MM.1S (cell line): Measurements from ENCODE around the gene KCNK7.

Source experiments
- DNase-seq: peaks from one replicate; pipeline ENCODE4 v3.0.0-alpha.2; 2015
- H2AFZ ChIP-seq: fragments of 300-600 bp; sonication (generic); 2 replicates; pipeline ENCODE4 v1.6.0; 2016; ENCODE audit warnings: antibody characterized with exemption, low read length
- H3F3A ChIP-seq: fragments of 300-600 bp; sonication (generic); 2 replicates; pipeline ENCODE4 v1.6.1; 2016; ENCODE audit warnings: mild to moderate bottlenecking, antibody characterized with exemption, low read length, moderate library complexity, mixed read lengths; ENCODE audit not compliant: insufficient read depth
- H3K27ac ChIP-seq: fragments of 300-600 bp; sonication (generic); 2 replicates; pipeline ENCODE4 v1.5.1; 2016; ENCODE audit warnings: mild to moderate bottlenecking, low read length
- H3K27me3 ChIP-seq: fragments of 300-600 bp; sonication (generic); replicated peaks from 2 replicates; pipeline ENCODE4 v1.6.0; 2016; ENCODE audit warnings: low read length; ENCODE audit not compliant: insufficient read depth
- H3K36me3 ChIP-seq: fragments of 300-600 bp; sonication (generic); replicated peaks from 2 replicates; pipeline ENCODE4 v1.6.1; 2016; ENCODE audit warnings: mild to moderate bottlenecking, low read length, mixed read lengths; ENCODE audit not compliant: insufficient read depth
- H3K4me1 ChIP-seq: fragments of 300-600 bp; sonication (generic); 2 replicates; pipeline ENCODE4 v1.6.1; 2016; ENCODE audit warnings: low read length, mixed read lengths
- H3K4me2 ChIP-seq: fragments of 300-600 bp; sonication (generic); 2 replicates; pipeline ENCODE4 v1.6.0; 2016; ENCODE audit warnings: low read depth, low read length
- H3K4me3 ChIP-seq: fragments of 300-600 bp; sonication (generic); 2 replicates; pipeline ENCODE4 v1.5.1; 2016; ENCODE audit warnings: low read length, mixed read lengths
- H3K79me2 ChIP-seq: fragments of 300-600 bp; sonication (generic); 2 replicates; pipeline ENCODE4 v1.6.1; 2016; ENCODE audit warnings: mixed run types, low read length, mixed read lengths
- H3K9ac ChIP-seq: fragments of 300-600 bp; sonication (generic); 2 replicates; pipeline ENCODE4 v1.6.1; 2016; ENCODE audit warnings: low read length, mixed read lengths
- H3K9me2 ChIP-seq: fragments of 300-600 bp; sonication (generic); replicated peaks from 2 replicates; pipeline ENCODE4 v1.6.1; 2016; ENCODE audit warnings: mild to moderate bottlenecking, low read length, mixed read lengths; ENCODE audit not compliant: insufficient read depth
- H3K9me3 ChIP-seq: fragments of 300-600 bp; sonication (generic); replicated peaks from 2 replicates; pipeline ENCODE4 v1.6.1; 2016; ENCODE audit warnings: mild to moderate bottlenecking, low read length, mixed read lengths; ENCODE audit not compliant: insufficient read depth
- H4K20me1 ChIP-seq: fragments of 300-600 bp; sonication (generic); 2 replicates; pipeline ENCODE4 v1.6.1; 2016; ENCODE audit warnings: mild to moderate bottlenecking, low read length, moderate library complexity, mixed read lengths; ENCODE audit not compliant: insufficient read depth
- CTCF ChIP-seq: fragments of 300-600 bp; sonication (generic); IDR thresholded peaks from 2 replicates; pipeline ENCODE4 v1.5.1; 2016; ENCODE audit warnings: antibody characterized with exemption, low read length, mixed read lengths
- EZH2 ChIP-seq: fragments of 300-600 bp; sonication (generic); optimal IDR thresholded peaks from 2 replicates; pipeline ENCODE3; 2017; ENCODE audit warnings: low read depth, mild to moderate bottlenecking, antibody characterized with exemption, low read length, mixed read lengths
- EZH2phosphoT487 ChIP-seq: fragments of 300-600 bp; sonication (generic); IDR thresholded peaks from 2 replicates; pipeline ENCODE4 v1.6.1; 2018; ENCODE audit warnings: antibody characterized with exemption, low read length

The KCNK7 gene

GRCh38 chr11:65577756-65578109, 17.9 kb downstream of the KCNK7 start:
- H4K20me1 ChIP-seq, result no peaks in the 10 kb centered on the region
- no peak for DNase-seq
- H2AFZ ChIP-seq, result no peak overlapping the region
- H3F3A ChIP-seq, result peaks cover 26% of the 10 kb centered on the region
- H3K27me3 ChIP-seq, result no peaks in the 10 kb centered on the region
- H3K9me3 ChIP-seq, result no peaks in the 10 kb centered on the region
- H3K4me1 ChIP-seq, result peaks cover 20% of the 10 kb centered on the region
- no peaks in the 10 kb centered on the region for H3K9me2 ChIP-seq
- peak overlapping the region; percentile 98; the same call in 1 of the 2 replicates for H3K4me2 ChIP-seq
- H3K4me3 ChIP-seq, result peak overlapping the region; percentile 91; the same call in 1 of the 2 replicates
- peaks cover 61% of the 10 kb centered on the region for H3K79me2 ChIP-seq
- H3K27ac ChIP-seq, result peak overlapping the region; percentile 63; the same call in 1 of the 2 replicates
- H3K36me3 ChIP-seq, result no peaks in the 10 kb centered on the region
- TF ChIP-seq EZH2, result no peak
- TF ChIP-seq EZH2phosphoT487, result no peak
- TF ChIP-seq CTCF, result no peak
- H3K9ac ChIP-seq, result peak overlapping the region; percentile 87; the same call in 1 of the 2 replicates

- Histone ChIP-seq H3K4me3 (peak overlapping the region; percentile 91), H3K79me2 (peaks cover 62% of the 10 kb centered on the region), H3K36me3 (no peaks in the 10 kb centered on the region), H3K4me2 (peak overlapping the region; percentile 98), H4K20me1 (no peaks in the 10 kb centered on the region), H3K9ac (peak overlapping the region; percentile 87), H3K27me3 (no peaks in the 10 kb centered on the region), H3K9me2 (no peaks in the 10 kb centered on the region), H3F3A (peaks cover 28% of the 10 kb centered on the region), H3K9me3 (no peaks in the 10 kb centered on the region), H3K27ac (peak overlapping the region; percentile 63), H2AFZ (no peak overlapping the region), H3K4me1 (peaks cover 20% of the 10 kb centered on the region)
- peak; percentile 30 for DNase-seq
- TF ChIP-seq EZH2phosphoT487, result no peak
Measured at GRCh38 chr11:65576867-65577755, 18.5 kb downstream of the KCNK7 start.

- no peak overlapping the region for H2AFZ ChIP-seq
- H3K27me3 ChIP-seq, result no peaks in the 10 kb centered on the region
- peak overlapping the region; percentile 87 for H3K9ac ChIP-seq
- no peaks in the 10 kb centered on the region for H3K9me3 ChIP-seq
- H3K9me2 ChIP-seq, result no peaks in the 10 kb centered on the region
- peak; percentile 19 for DNase-seq
- H3K79me2 ChIP-seq, result peaks cover 69% of the 10 kb centered on the region
- peak overlapping the region; percentile 91 for H3K4me3 ChIP-seq
- TF ChIP-seq EZH2, result no peak
- no peak for TF ChIP-seq EZH2phosphoT487
- TF ChIP-seq CTCF, result no peak
- H4K20me1 ChIP-seq, result no peaks in the 10 kb centered on the region
- peaks cover 28% of the 10 kb centered on the region for H3K4me1 ChIP-seq
- peaks cover 36% of the 10 kb centered on the region for H3F3A ChIP-seq
- H3K4me2 ChIP-seq, result peak overlapping the region; percentile 98
- H3K36me3 ChIP-seq, result no peaks in the 10 kb centered on the region
- H3K27ac ChIP-seq, result peak overlapping the region; percentile 63
Measured at GRCh38 chr11:65576232-65576866, 19.3 kb downstream of the KCNK7 start.
